Stimulated activated effector memory CD8-positive, alpha-beta T cell treated with anti-CD3 and anti-CD28 coated beads, Interleukin-12 subunit alpha, Interleukin-12 subunit beta, amount 100 ng/mL, for 72 hours (primary cell): ENCODE results near the gene OXA1L.
A peak's percentile ranks its signal among the peaks of the same experiment; 100 is the strongest.
"Not testable (repeated sequence)": the region's sequence is repeated elsewhere in the genome, so short reads cannot be mapped to it uniquely, and the experiment has no call there.

ENCODE experiments used
- ATAC-seq: fragments of 150-1000 bp; cut with Tn5 transposase; 2 replicates; pipeline ENCODE4 v1.10.0; 2021
- DNase-seq, 2 donors: peaks; one replicate each; pipeline ENCODE4 v3.0.0; 2021 to 2022; ENCODE audit warnings: low spot score in 2 of 2
- H3K27ac Mint-ChIP-seq: one replicate; pipeline ENCODE4 v1.8.0; 2022; ENCODE audit warnings: mild to moderate bottlenecking, mixed read lengths
- H3K36me3 Mint-ChIP-seq: one replicate; pipeline ENCODE4 v1.8.0; 2022; ENCODE audit warnings: mild to moderate bottlenecking, mixed read lengths
- H3K4me1 Mint-ChIP-seq: one replicate; pipeline ENCODE4 v1.8.0; 2022; ENCODE audit warnings: mixed read lengths
- H3K4me3 Mint-ChIP-seq: one replicate; pipeline ENCODE4 v1.8.0; 2022; ENCODE audit warnings: mild to moderate bottlenecking, mixed read lengths
- H3K9me3 Mint-ChIP-seq: one replicate; pipeline ENCODE4 v1.8.0; 2022; ENCODE audit warnings: mixed read lengths

The OXA1L gene

DNA sequence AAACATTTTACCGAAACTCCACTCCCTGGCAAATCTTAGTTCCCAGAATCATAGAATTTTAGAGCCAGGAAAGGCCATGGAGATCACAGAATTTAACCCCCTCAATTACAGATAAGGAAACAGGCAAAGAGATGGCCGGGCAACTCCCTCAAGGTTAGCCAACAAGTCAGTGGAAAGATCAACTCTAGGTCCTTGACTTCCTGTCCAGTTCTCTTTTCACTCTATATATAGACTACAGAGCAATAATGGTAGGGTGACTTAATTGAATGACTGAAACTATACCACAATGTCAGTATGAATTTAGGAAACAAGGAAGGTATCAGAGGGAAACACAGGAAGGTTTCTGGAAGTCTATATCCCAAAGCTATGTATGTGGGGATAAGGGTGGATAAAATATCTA lies 11.6 kb downstream of the OXA1L start:
- H3K4me3 Mint-ChIP-seq = no peak overlapping the region
- no peaks in the 10 kb centered on the region for H3K9me3 Mint-ChIP-seq
- ATAC-seq (no peak), DNase-seq (no peak)
- H3K36me3 Mint-ChIP-seq = peaks cover 5% of the 10 kb centered on the region
- no peaks in the 10 kb centered on the region for H3K4me1 Mint-ChIP-seq
- H3K27ac Mint-ChIP-seq = no peak overlapping the region

- DNase-seq = no peak
- H3K36me3 Mint-ChIP-seq = peaks cover 1% of the 10 kb centered on the region
- no peak for ATAC-seq
- no peaks in the 10 kb centered on the region for H3K9me3 Mint-ChIP-seq
- H3K27ac Mint-ChIP-seq = peak overlapping the region; percentile 48
- H3K4me1 Mint-ChIP-seq = no peaks in the 10 kb centered on the region
- no peak overlapping the region for H3K4me3 Mint-ChIP-seq
Measured at GRCh38 chr14:22780105-22780679, 13.7 kb downstream of the OXA1L start.

DNA sequence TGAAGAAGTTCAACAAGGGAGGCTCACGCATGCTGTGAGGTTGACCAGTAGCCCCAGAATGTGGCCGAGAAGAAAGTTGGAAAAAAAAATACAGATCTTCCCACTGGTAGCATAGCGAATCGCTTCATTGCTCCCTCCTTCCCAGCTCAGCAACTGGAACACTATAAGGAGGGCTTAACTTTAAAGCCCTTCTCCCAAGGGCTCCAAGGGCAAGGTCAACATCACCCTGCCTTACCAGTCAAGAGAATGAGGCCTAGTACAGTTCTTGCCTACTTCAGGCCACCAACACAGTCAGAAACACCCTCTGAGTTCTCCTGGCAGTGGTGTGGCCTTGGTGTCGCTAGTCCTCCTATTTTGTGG lies 14.4 kb downstream of the OXA1L start:
- no peak overlapping the region for H3K27ac Mint-ChIP-seq
- no peak overlapping the region for H3K4me3 Mint-ChIP-seq
- ATAC-seq (no peak), DNase-seq (no peak)
- no peaks in the 10 kb centered on the region for H3K9me3 Mint-ChIP-seq
- no peaks in the 10 kb centered on the region for H3K36me3 Mint-ChIP-seq
- no peaks in the 10 kb centered on the region for H3K4me1 Mint-ChIP-seq

DNA sequence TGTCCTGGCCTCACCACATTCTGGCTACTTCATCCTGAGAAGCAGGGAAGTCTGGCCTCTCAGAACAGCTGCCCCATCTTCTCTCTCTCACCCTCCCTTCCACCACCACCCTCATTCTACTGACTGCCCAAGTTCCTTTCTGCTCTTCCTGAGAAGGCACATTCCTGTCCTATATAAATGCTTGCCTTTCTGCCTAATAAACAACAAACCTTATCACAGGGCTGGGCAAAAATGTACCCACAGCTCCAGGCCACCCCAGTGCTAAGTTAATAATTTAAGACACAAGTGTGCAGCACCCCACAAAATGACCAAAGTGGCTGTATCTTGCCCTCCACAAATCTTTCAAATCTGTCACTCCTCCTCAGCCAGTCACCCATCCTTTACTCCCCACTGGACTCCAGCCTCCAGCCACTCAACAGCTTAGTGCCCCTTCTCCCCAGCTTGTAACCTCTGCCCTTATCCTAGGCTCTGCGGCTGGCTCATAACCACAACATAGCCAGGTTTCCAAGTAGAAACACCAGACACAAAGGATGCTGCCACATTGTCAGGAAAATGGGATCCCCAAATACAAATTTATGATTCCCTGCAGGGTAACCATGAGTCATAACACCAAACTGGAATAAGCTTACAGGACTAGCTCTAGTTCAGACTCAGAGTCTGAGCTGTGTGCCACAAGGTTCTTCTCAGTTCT lies 15.0 kb downstream of the OXA1L start:
- H3K36me3 Mint-ChIP-seq = no peaks in the 10 kb centered on the region
- H3K9me3 Mint-ChIP-seq = no peaks in the 10 kb centered on the region
- H3K27ac Mint-ChIP-seq = no peak overlapping the region
- ATAC-seq = no peak
- H3K4me1 Mint-ChIP-seq = no peaks in the 10 kb centered on the region
- no peak for DNase-seq
- no peak overlapping the region for H3K4me3 Mint-ChIP-seq

DNA sequence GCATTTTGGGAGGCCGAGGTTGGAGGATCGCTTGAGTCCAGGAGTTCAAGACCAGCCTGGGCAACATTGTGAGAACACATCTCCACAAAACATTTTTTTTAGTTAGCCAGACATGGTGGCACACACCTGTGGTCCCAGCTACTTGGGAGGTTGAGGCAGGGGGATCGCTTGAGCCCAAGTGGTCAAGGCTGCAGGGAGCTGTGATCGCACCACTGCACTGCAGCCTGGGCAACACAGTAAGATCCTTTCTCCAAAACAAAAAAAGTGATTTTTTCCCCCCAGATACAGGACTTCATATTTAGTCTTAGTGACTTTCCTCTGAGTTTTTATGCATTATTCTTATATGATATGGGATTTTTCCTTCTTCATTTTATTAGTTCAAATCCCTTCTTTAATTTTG lies 20.2 kb downstream of the OXA1L start:
- DNase-seq (no peak), ATAC-seq (no peak)
- Mint-ChIP-seq H3K36me3 (no peaks in the 10 kb centered on the region), H3K27ac (no peak overlapping the region), H3K4me1 (no peaks in the 10 kb centered on the region), H3K9me3 (no peaks in the 10 kb centered on the region), H3K4me3 (no peak overlapping the region)

DNA sequence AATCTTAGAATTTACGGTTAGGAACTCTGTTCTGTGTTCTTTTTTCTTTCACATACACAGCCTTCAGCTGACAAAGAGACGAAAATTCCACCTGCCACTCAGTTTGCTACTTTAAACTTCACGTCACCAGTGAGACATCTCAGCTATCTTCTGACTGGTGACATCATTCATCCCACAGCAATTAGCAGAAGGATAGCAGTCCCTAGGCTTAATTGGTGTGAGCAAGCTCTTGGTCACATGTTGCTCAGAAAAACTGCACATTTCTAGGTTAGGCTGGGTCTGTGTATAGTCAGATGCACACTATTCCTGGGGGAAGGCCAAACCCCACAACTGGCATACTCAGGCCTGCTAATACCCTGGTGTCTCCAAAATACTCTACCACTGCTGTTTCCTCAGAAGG lies 24.8 kb downstream of the OXA1L start:
- DNase-seq = no peak
- H3K9me3 Mint-ChIP-seq = no peaks in the 10 kb centered on the region
- no peak overlapping the region for H3K4me3 Mint-ChIP-seq
- H3K36me3 Mint-ChIP-seq = no peaks in the 10 kb centered on the region
- ATAC-seq = no peak
- no peaks in the 10 kb centered on the region for H3K4me1 Mint-ChIP-seq
- no peak overlapping the region for H3K27ac Mint-ChIP-seq

DNA sequence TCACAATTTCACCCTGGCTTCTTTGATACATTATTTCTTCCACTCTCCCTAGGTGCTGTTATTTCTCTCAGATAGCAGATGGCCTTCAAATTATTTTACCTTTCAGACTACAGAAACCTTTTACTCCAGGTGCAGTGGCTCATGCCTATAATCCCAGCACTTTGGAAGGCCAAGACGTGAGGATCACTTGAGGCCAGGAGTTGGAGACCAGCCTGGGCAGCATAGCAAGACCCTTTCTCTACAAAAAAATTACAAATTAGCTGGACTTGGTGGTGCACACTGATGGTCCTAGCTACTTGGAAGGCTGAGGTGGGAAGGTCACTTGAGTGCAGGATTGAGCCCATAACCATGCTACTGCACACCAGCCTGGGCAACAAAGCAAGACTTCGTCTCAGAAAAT lies 25.7 kb downstream of the OXA1L start:
- H3K4me3 Mint-ChIP-seq = no peak overlapping the region
- no peaks in the 10 kb centered on the region for H3K36me3 Mint-ChIP-seq
- H3K27ac Mint-ChIP-seq = no peak overlapping the region
- H3K4me1 Mint-ChIP-seq = no peaks in the 10 kb centered on the region
- H3K9me3 Mint-ChIP-seq = no peaks in the 10 kb centered on the region
- DNase-seq = no peak
- no peak for ATAC-seq

GRCh38 chr14:22793550-22793949 lies 27.1 kb downstream of the OXA1L start:
- not testable (repeated sequence) for H3K36me3 Mint-ChIP-seq, DNase-seq, H3K4me1 Mint-ChIP-seq, ATAC-seq, H3K4me3 Mint-ChIP-seq, H3K27ac Mint-ChIP-seq, H3K9me3 Mint-ChIP-seq

GRCh38 chr14:22793976-22794375 lies 27.5 kb downstream of the OXA1L start:
- DNase-seq (no peak), ATAC-seq (no peak)
- Mint-ChIP-seq H3K27ac (no peak overlapping the region), H3K9me3 (no peaks in the 10 kb centered on the region), H3K4me1 (no peaks in the 10 kb centered on the region), H3K36me3 (no peaks in the 10 kb centered on the region), H3K4me3 (no peak overlapping the region)

GRCh38 chr14:22794551-22794951 lies 28.1 kb downstream of the OXA1L start:
- no peaks in the 10 kb centered on the region for H3K36me3 Mint-ChIP-seq
- DNase-seq (no peak), ATAC-seq (no peak)
- no peaks in the 10 kb centered on the region for H3K9me3 Mint-ChIP-seq
- no peak overlapping the region for H3K4me3 Mint-ChIP-seq
- no peaks in the 10 kb centered on the region for H3K4me1 Mint-ChIP-seq
- no peak overlapping the region for H3K27ac Mint-ChIP-seq

DNA sequence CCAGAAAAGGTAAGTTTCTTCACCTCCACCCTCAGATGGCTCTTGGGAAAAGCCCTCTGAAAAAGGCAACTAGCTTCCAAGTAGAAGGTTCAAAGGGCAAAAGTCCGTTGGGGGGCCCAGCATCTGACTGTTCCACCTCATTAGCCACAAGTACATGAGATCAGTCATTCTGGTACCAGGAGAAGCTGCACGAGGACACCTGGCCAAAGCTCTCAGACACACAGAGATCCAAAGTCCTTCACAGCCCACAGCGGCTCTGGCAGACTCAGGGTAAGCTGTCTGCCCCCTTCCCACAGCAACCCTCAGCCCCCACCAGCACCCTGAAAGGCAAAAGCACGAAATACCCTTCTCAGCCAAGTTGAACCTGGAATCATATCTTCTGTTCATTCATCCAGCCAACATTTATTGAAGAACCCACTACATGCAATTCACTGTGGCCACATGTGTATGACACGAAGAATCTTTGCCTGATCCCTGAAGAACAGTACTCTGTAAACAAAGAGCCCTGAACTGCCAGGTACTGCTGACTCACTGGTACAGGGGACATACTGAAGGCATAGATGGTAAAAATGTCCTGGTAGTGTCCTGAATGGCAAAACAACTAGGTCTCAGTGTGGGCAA lies 29.7 kb downstream of the OXA1L start:
- H3K4me1 Mint-ChIP-seq = no peaks in the 10 kb centered on the region
- no peak overlapping the region for H3K27ac Mint-ChIP-seq
- H3K36me3 Mint-ChIP-seq = no peaks in the 10 kb centered on the region
- no peak overlapping the region for H3K4me3 Mint-ChIP-seq
- no peaks in the 10 kb centered on the region for H3K9me3 Mint-ChIP-seq
- ATAC-seq = no peak
- DNase-seq = no peak

- no peaks in the 10 kb centered on the region for H3K9me3 Mint-ChIP-seq
- no peak overlapping the region for H3K4me3 Mint-ChIP-seq
Measured at GRCh38 chr14:22797017-22797917, 30.8 kb downstream of the OXA1L start.

DNA sequence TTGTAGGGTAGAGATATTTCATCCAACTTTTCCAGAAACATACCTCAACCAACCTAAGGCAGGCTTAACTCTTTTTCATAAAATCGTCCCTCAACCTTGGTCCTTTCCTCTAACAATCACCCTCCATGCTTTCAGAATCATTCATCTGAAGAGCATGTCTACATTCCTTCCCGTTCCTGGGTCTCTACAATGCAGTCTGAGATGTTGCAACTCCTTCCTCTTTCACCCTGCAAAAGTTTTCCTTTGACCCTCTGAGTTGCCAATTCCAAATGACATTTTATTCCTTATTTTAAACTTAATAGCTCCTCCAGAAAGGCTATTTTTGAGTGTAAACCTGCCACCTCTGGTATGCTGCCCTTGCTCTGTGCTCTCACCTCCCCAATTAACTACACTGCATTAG lies 32.0 kb downstream of the OXA1L start:
- ATAC-seq = no peak
- no peak for DNase-seq
- Mint-ChIP-seq H3K4me3 (no peak overlapping the region), H3K27ac (no peak overlapping the region), H3K36me3 (no peaks in the 10 kb centered on the region), H3K4me1 (no peaks in the 10 kb centered on the region), H3K9me3 (no peaks in the 10 kb centered on the region)

More at GRCh38 chr14:22797017-22797917, 30.8 kb downstream of the OXA1L start:
- no peaks in the 10 kb centered on the region for H3K4me1 Mint-ChIP-seq
- ATAC-seq (no peak), DNase-seq (no peak)
- H3K36me3 Mint-ChIP-seq = no peaks in the 10 kb centered on the region
- no peak overlapping the region for H3K27ac Mint-ChIP-seq

GRCh38 chr14:22800346-22800745 lies 33.9 kb downstream of the OXA1L start:
- Mint-ChIP-seq H3K36me3 (no peaks in the 10 kb centered on the region), H3K4me1 (no peaks in the 10 kb centered on the region), H3K27ac (no peak overlapping the region), H3K4me3 (no peak overlapping the region), H3K9me3 (no peaks in the 10 kb centered on the region)
- DNase-seq (no peak), ATAC-seq (no peak)

DNA sequence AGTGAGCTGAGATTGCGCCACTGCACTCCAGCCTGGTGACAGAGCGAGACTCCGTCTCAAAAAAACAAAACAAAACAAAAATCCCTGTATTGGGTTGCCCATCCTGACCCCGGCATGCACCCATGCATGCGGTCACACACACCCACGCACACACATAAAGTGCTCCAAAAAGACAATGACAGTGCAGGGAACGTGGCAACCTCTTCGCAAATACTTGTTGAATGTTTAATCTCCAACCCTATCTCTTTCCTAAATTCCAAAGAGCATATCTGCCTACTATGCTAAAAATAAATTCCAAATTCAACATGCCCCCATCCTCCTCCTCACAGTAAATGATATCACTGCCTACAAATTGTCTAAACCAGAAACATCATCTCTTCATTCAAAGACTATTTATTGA lies 35.2 kb downstream of the OXA1L start:
- no peak for ATAC-seq
- Mint-ChIP-seq H3K4me3 (no peak overlapping the region), H3K4me1 (no peaks in the 10 kb centered on the region), H3K27ac (no peak overlapping the region), H3K36me3 (no peaks in the 10 kb centered on the region), H3K9me3 (no peaks in the 10 kb centered on the region)
- DNase-seq = no peak
